HG03575 (cell line): Measurements from ENCODE around the gene IMP4.

Experiments
- ATAC-seq: cut with Tn5 transposase; IDR thresholded peaks from one replicate; pipeline ENCODE4 v1.9.1; 2021; ENCODE audit not compliant: unreplicated experiment, insufficient number of reproducible peaks, low FRiP score; ENCODE audit errors: extremely low read depth

Gene IMP4

DNA sequence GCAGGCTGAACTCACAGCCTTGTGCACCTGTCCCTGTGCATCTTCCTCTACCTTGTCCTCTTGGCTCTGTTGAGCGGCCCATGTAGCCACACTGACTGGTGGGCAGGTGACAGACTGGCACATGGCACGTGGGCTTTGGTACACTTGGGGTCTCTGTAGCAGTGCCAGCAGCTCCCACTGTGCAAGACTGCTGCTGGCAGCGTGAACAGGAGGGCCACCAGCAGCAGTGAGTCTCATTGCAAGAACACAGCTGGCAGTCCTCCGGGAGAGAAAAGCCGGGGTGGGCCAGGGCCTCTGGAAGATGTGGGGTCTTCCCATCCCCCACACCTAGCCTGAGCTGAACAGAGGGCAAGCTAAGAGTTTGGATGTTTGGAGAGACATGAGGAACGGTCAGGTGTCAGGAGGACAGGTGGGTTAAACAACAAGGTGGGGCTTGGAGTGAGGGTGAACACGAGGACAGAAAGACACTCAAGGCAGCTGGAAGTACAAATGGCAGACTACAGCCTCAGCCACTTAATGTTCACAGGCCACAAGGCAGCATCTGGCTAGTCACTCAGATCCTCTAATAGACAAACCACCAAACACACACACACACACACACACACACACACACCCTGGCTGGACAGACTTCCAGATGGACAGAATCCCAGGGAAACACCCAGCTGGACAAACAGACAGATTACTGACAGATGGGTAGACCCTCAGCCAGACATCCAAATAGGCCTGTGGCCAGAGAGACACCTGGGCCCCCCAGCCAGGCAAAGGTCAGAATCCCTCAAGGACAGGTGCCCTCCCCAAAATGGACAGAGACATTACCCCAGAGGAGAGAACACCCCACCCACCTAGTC lies 10.8 kb downstream of the IMP4 start:
- ATAC-seq = no peak

- no peak for ATAC-seq
Observed at GRCh38 chr2:130354139-130354428, 11.4 kb downstream of the IMP4 start.

DNA sequence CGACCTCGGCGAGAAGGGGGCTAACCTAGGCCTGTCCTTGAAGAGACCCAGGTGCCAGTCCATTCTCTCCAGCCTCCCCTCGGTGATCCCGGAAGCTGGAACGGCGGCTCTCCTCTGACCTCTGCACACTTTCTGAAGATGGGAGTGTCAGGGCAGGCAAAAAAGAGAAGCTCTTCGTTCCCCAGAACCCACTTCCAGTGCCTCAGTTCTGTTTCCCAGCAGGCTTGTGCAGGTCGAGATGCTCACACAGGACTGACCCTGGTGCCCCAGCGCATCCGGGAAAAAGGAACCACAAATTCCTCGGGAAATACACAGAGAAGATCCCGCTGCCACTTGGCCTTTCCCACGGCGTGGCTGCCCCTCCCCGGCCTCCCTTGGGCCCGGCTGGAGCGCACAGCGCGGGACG lies 12.5 kb downstream of the IMP4 start:
- ATAC-seq = no peak

DNA sequence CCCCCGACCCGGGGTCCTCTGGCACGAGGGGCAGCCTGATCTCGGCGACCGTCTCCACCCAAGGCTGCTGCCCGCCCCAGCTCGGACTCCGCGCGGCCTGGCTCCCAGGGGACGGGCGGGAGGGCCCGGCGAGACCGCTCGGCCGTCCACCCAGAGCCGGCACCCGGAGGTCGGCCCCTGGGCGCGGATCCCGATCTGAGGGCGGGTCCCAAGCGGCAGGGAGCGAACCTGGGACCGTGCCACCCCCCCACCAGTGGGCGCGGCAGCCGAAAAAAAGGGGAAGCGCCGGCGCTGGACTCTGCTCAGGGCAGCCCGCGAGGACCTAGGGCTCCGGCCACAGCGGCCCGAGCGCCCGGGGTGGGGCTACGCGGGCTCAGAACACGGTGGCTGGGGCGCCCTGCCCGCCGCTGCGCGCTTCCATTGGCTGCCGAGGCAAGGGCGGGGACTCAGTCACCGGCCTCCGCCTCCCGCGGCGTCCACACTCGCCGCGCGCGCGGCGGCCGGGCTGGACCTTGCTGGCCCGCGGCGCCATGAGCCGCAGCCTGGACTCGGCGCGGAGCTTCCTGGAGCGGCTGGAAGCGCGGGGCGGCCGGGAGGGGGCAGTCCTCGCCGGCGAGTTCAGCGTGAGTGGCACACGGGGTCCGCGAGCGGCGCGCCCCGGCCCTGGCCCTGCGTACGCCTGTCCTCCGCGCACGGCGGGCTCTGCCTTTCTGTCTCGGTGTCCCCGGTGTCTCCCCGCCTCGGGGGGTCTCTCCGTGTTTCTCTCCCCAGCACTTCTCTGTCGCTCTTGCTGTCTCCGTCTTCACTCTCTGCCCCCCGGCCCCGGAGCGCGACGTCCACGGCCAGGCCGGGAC lies 13.1 kb downstream of the IMP4 start, which contains the start of gene PTPN18:
PTPN18 (plus strand) TSS at position 479 of the 854 bp plus-strand sequence; CDS start at position 531, 52 bp downstream.
- ATAC-seq = no peak

DNA sequence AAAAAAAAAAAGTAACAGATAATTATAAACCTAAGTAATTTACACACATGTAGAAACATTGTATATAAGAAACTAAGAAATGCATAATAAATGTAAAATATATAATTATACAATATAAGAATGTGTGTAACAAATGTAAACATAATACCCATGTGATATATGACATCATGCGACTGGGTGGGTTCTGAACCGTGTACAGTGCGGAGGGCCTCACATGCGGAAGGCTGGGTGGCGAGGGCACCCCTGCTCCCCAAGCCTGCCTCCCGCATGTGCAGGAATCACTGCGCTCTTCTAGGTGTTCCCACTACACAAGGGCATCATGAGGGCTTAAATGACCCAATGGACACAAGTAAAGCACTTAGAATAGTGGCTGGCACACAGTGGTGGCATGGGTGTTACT lies 15.2 kb downstream of the IMP4 start:
- ATAC-seq = no peak

- no peak for ATAC-seq
Observed at GRCh38 chr2:130358420-130359350, 16.0 kb downstream of the IMP4 start.

DNA sequence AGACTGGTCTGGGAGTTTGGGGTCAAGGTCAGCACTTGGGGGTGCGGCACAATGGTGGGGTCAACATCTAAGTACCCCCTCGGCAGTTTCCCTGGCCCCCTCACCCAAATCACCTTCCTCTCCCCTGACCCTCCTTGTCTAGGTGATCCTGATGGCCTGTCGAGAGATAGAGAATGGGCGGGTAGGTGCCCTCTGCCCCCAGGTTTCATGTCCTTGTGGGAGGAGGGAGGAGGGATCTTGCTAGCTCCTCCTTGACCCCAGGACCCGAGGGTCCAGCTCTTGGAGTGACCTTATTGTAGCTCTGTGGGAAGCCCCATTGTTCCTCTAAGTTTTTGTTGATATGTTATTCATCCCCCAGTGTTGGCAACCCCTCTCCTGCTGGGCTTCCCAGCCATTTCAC lies 16.8 kb downstream of the IMP4 start:
- no peak for ATAC-seq

DNA sequence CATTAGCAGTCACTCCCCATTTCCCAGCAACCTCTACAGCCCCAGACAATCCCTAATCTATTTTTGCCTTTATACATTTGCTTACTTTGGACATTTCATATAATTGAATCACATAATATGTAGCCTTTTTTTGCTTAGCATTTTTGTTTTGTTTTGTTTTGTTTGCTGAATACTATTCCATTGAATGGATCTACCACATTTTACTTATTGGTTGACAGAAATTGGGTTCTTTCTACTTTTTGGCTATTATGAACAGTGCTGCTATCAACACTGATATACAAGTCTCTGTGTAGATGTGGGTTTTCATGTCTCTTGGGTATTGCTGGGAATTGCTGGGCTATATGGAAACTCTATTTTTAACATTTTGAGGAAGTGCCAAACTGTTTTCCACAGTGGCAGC lies 20.8 kb downstream of the IMP4 start:
- ATAC-seq = no peak

DNA sequence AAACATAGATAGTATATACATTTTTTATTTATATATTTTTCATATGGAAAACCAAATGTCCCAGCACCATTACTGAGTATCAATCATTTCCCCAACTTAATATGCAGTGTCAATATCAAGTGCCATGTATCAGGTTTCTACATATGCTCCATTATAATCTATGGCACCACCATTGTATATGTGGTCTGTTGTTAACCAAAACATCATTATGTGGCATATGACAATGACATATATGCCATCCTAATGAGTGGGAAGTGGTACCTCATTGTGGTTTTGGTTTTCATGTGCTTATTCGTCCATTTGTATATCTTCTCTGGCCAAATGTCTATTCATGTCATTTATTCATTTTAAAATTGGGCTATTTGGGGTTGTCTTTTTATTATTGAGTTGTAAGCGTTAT lies 22.4 kb downstream of the IMP4 start:
- no peak for ATAC-seq

- no peak for ATAC-seq
Observed at GRCh38 chr2:130365963-130366362, 23.3 kb downstream of the IMP4 start.

DNA sequence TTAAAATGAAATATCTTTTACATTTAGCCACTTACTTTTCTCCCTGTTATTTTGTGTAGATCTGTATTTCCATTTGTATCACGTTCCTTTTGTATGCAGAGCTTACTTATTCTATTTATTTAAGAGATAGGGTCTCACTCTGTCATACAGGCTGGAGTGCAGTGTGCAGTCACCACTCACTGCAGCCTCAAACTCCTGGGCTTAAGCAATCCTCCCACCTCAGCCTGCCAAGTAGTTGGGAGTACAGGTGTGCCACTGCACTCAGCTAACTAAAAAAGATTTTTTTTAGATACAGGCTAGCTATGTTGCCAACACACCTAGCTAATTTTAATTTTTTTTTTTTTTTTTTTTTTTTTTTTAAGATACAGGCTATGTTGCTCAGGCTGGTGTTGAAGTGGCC lies 24.0 kb downstream of the IMP4 start:
- no peak for ATAC-seq

DNA sequence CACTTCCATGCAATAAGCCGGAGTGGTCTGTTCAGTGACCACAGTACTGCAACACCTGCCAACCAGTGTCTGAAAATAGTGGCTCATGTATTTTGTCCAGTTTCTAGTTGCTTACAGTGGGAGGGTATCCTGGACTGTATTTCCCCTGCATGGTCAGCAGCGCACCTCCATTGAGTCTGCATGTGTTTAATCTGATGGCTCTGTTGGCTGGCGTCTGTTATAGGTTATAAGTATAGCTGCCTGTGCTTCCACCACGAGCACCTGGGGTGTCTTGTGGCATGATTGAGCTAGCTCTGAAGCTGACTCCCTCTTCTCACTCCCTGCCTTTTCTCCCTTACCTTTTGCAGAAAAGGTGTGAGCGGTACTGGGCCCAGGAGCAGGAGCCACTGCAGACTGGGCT lies 26.1 kb downstream of the IMP4 start:
- ATAC-seq = no peak

GRCh38 chr2:130369311-130369964 lies 26.7 kb downstream of the IMP4 start:
- ATAC-seq = no peak

DNA sequence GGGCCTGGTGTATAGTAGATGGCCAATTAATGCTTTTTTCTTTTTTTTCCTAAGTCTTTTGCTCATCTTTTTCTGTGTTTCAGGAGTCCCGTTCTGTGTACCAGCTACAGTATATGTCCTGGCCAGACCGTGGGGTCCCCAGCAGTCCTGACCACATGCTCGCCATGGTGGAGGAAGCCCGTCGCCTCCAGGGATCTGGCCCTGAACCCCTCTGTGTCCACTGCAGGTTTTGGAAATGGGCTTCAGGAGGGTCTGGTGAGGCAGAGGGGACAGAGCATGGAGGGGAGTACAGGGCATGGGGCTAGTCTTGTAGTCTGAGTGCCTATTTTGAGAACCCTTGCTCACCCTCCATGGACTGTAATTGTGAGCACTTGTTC lies 27.3 kb downstream of the IMP4 start:
- no peak for ATAC-seq

GRCh38 chr2:130370490-130370889 lies 27.8 kb downstream of the IMP4 start:
- ATAC-seq = no peak

DNA sequence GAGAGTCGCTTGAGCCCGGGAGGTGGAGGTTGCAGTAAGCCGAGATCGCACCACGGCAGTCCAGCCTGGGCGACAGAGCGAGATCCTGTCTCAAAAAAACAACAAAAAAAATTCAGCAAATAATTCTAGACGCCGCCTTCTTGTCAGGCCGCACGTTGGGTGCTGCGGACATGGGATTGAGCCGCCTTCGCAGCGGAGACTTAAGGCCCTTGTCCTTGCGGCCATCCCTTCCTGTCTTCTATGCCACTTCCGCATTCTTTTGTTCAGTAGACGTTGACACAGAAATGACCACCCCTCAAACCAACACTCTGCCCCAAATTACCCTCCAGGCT lies 29.0 kb downstream of the IMP4 start:
- peak; percentile 14 for ATAC-seq

DNA sequence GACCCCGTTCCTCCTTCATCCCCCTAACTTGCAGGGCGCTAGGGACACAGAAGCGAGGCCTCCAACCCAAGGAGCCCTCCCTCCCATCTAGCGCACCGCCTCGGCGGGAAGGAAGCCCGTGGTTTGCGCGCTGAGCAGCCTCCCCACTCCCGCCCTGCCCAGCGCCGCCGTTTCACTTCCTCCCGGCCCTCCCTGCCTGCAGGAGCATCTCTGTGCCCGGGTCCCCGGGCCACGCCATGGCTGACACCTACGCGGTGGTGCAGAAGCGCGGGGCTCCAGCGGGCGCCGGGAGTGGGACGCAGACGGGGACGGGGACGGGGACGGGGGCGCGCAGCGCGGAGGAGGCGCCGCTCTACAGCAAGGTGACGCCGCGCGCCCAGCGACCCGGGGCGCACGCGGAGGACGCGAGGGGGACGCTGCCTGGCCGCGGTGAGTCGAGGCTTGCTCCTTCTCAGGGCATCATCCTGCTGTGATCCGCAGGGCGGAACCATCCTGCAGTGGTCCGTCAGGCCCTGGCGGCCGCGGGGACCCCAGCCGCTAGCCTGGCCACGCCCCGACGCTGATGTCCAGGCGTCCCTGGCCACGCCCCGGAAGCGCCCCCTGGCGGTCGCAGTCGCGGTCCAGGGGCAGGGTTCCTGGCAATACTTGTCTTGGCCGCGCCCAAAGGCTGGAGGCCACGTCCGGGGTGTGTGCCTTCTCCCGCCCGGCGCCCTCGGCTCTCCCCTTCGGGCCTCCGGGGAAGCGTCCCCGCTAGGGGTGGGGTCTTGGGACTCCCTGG lies 29.5 kb downstream of the IMP4 start:
- peak; percentile 27 for ATAC-seq
